GM12872 (cell line): ENCODE data around the gene NUBP2.

Experiments
- CTCF ChIP-seq: IDR thresholded peaks from 3 replicates; pipeline ENCODE4 v1.5.1; 2011; ENCODE audit warnings: low read depth, mild to moderate bottlenecking, low read length, moderate library complexity; ENCODE audit not compliant: insufficient read depth

NUBP2 gene

GRCh38 chr16:1810106-1810505 is 27.3 kb downstream of the NUBP2 start:
- TF ChIP-seq CTCF, result no peak

- no peak for TF ChIP-seq CTCF
Observed at GRCh38 chr16:1810536-1810935, 27.8 kb downstream of the NUBP2 start.

- TF ChIP-seq CTCF, result peak; percentile 29; the same call in 1 of the 3 replicates
Observed at GRCh38 chr16:1812732-1813163, 30.0 kb downstream of the NUBP2 start.

GRCh38 chr16:1815461-1815860 is 32.7 kb downstream of the NUBP2 start:
- no peak for TF ChIP-seq CTCF

GRCh38 chr16:1816396-1817275 is 33.9 kb downstream of the NUBP2 start:
- no peak for TF ChIP-seq CTCF

GRCh38 chr16:1817276-1817589 is 34.5 kb downstream of the NUBP2 start:
- TF ChIP-seq CTCF, result no peak

- no peak for TF ChIP-seq CTCF
Observed at GRCh38 chr16:1817716-1818115, 35.0 kb downstream of the NUBP2 start.
